ENCODE data around the gene ABCA7. TPM values are rescaled to one million over a fixed set of nuclear protein-coding genes. Genes with fewer than 3 reads are reported as not detected.

The ABCA7 gene
- total and polyA plus RNA-seq, 2 of the 13 experiments (the other 11 are each of a cell fraction or from before 2014, with no cell fraction given) = 4.4 to 32.4 TPM

DNA sequence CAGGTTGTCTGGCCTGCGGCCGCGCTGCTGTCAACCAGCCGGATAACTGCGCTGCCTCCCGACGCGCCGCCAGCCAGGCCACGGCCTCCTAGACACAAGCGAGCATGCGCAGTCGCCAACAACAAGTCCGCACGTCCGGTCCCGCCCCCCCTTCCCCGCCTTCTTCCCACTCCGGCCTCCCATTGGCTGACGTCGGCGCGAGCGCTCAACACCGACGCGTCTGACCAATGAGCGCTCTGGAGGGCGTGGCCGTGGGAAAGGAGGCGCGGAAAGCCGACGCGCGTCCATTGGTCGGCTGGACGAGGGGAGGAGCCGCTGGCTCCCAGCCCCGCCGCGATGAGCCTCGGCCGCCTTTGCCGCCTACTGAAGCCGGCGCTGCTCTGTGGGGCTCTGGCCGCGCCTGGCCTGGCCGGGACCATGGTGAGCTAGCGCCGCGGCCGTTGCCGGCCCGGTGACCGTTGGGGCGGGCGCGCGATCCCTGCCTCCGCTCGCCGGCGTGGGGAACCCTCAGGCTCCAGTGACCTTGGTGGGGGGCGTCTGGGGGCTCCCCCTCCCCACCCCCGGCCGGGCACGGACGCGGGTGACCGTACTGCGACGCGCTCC is 63.9 kb downstream of the ABCA7 start, which contains the start of gene GPX4 (continued):
- TF ChIP-seq, protein P1, sequence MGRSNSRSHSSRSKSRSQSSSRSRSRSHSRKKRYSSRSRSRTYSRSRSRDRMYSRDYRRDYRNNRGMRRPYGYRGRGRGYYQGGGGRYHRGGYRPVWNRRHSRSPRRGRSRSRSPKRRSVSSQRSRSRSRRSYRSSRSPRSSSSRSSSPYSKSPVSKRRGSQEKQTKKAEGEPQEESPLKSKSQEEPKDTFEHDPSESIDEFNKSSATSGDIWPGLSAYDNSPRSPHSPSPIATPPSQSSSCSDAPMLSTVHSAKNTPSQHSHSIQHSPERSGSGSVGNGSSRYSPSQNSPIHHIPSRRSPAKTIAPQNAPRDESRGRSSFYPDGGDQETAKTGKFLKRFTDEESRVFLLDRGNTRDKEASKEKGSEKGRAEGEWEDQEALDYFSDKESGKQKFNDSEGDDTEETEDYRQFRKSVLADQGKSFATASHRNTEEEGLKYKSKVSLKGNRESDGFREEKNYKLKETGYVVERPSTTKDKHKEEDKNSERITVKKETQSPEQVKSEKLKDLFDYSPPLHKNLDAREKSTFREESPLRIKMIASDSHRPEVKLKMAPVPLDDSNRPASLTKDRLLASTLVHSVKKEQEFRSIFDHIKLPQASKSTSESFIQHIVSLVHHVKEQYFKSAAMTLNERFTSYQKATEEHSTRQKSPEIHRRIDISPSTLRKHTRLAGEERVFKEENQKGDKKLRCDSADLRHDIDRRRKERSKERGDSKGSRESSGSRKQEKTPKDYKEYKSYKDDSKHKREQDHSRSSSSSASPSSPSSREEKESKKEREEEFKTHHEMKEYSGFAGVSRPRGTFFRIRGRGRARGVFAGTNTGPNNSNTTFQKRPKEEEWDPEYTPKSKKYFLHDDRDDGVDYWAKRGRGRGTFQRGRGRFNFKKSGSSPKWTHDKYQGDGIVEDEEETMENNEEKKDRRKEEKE (IDR thresholded peaks at IDR 0.05) = no peak
- TF ChIP-seq MLLT10 (CRISPR knock-in tag; IDR thresholded peaks at IDR 0.05) = no peak
- TF ChIP-seq XRCC5 (optimal IDR thresholded peaks at IDR 0.05; ENCODE audit: low read length) = peak; percentile 59

DNA sequence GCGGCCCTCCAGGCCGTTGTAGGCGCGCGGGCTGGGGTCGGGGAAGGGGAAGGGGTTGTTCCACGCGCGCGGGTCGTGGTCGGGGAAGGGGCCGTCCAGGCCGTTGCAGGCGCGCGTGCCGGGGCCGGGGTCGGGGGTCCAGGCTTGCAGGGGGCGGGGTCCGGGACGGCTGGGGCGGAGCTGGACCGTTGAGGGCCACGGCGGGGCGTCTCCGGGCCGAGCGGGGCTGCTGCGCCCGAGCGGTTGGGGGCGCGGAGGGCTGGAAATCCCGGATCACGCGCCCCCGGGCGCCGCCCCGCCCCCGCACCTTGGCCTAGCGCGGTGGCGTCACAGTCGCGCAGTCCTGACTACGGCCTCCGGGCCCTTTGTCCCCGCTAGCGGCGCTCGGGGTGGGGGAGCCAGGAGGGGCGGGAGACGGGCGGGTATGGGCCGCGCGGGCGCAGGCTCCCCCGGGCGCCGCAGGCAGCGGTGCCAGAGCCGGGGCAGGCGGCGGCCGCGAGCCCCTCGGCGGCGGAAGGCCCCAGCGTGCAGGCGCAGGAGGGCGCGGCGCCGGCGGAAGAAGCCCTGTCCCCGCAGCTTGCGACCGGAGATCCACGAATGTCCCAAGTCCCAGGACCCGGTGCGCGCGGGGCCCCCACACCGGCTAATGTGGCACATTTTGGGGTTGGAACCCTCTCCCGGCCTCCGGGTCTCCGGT is 64.6 kb downstream of the ABCA7 start:
- CTCF ChIA-PET (ENCODE audit: low intra/inter-chr PET ratio, low total read pairs) = no interaction called here
- no TSS peak for BruUV-seq (replicated peaks)
- in situ Hi-C loops (cut with HindIII; ENCODE audit: extremely low pct_ligation_motif_present, low pct_unique_long_range_greater_than_20kb) = loop anchor here (5.0 kb wide), 1 partner anchor 37 kb away; the partner anchor contains the start of gene ARHGAP45
- TF ChIP-seq AGO2 (optimal IDR thresholded peaks at IDR 0.05; ENCODE audit: low read depth, low read length) = no peak
- no peak; the same call in 1 of the 2 replicates for TF ChIP-seq TARDBP (CRISPR knock-in tag; IDR thresholded peaks at IDR 0.05)
- peak; percentile 84; the same call in 1 of the 2 replicates for TF ChIP-seq ZNF850 (CRISPR knock-in tag; conservative IDR thresholded peaks at IDR 0.05)
- TF ChIP-seq RARA (CRISPR knock-in tag; IDR thresholded peaks at IDR 0.05) = 0 out of 2 replicates have a peak, but pooled peaks have one; percentile 8
- TF ChIP-seq ZNF530 (CRISPR knock-in tag; IDR thresholded peaks at IDR 0.05; ENCODE audit: low read depth) = 0 out of 2 replicates have a peak, but pooled peaks have one; percentile 62
- no peak for TF ChIP-seq ZNF790 (CRISPR knock-in tag; IDR thresholded peaks at IDR 0.05; ENCODE audit: borderline replicate concordance)
- peak; percentile 87; the same call in 1 of the 2 replicates for TF ChIP-seq ZNF816 (CRISPR knock-in tag; IDR thresholded peaks at IDR 0.05; ENCODE audit: borderline replicate concordance)
- no peak for TF ChIP-seq FOXC1 (CRISPR knock-in tag; IDR thresholded peaks at IDR 0.05; ENCODE audit: borderline replicate concordance)
- TF ChIP-seq HMGXB4 (CRISPR knock-in tag; IDR thresholded peaks at IDR 0.05; ENCODE audit: borderline replicate concordance in 1 of 2, low read depth in 1 of 2) = peak in 1 of 2 experiments; percentile 8; a peak in 1 of 4 replicates
- peak; percentile 4 to 33; a peak in 1 of 4 replicates for TF ChIP-seq EP300 (IDR thresholded peaks at IDR 0.05; ENCODE audit: low read depth in 2 of 2, low read length in 2 of 2)
- no peak for TF ChIP-seq EP300 (CRISPR knock-in tag; IDR thresholded peaks at IDR 0.05; ENCODE audit: borderline replicate concordance)
- TF ChIP-seq RAD21 (CRISPR knock-in tag; IDR thresholded peaks at IDR 0.05) = peak; percentile 48; the same call in 1 of the 2 replicates
- TF ChIP-seq ZFP82 (CRISPR knock-in tag; IDR thresholded peaks at IDR 0.05; ENCODE audit: borderline replicate concordance) = peak; percentile 84
- TF ChIP-seq GATAD1 (CRISPR knock-in tag; IDR thresholded peaks at IDR 0.05) = no peak

More for the DNA sequence above, 64.6 kb downstream of the ABCA7 start:
- H3K36me3 ChIP-seq (replicated peaks in 1 of 2; ENCODE audit: control insufficient read depth in 1 of 2, insufficient read depth in 2 of 2, low read length in 2 of 2) = peaks cover 6 to 20% of the 10 kb centered on the region in 2 experiments; a peak in 3 of 5 replicates
- intact Hi-C loops (cut with micrococcal nuclease; ENCODE audit: unreplicated experiment) = loop anchor here (10.0 kb wide), 1 partner anchor 50 kb away; no protein-coding TSS in a partner anchor
- H3K27ac ChIP-seq (ENCODE audit: extremely low read length, insufficient read depth, low read length) = peak overlapping the region; percentile 100
- H3K9ac ChIP-seq (ENCODE audit: insufficient read depth, low read depth, low read length) = peak overlapping the region; percentile 98
- no peaks in the 10 kb centered on the region for H3K27me3 ChIP-seq (ENCODE audit: control insufficient read depth in 1 of 2, insufficient read depth in 2 of 2, low read length in 2 of 2)
- DNase-seq (ENCODE audit: low spot score) (peak; percentile 72), FAIRE-seq (no peak), ATAC-seq (peak; percentile 61)
- peak overlapping the region; percentile 85 for H3K4me2 ChIP-seq (ENCODE audit: low read depth, low read length)
- POLR2A ChIA-PET = interaction anchor here (0.6 to 4.1 kb wide), 12 partner anchors 8 to 165 kb away, joined by 3 to 28 read pairs (median 5); partner anchors contain the start of genes ARHGAP45, CIRBP, RNU6-2 and SBNO2
- H3K79me2 ChIP-seq (ENCODE audit: insufficient read depth, low read length) = peaks cover 11% of the 10 kb centered on the region
- peaks cover 68% of the 10 kb centered on the region for H3K4me1 ChIP-seq (ENCODE audit: insufficient read depth, low read length)
- peaks cover 15% of the 10 kb centered on the region; the same call in 1 of the 2 replicates for H4K20me1 ChIP-seq (ENCODE audit: insufficient read depth, low read length)
- peak overlapping the region; percentile 89 to 92 (median 89) for H3K4me3 ChIP-seq (replicated peaks in 1 of 3; ENCODE audit: insufficient read depth in 1 of 3, low read depth in 2 of 3, low read length in 3 of 3)
- H3K9me3 ChIP-seq (ENCODE audit: low read length) = no peaks in the 10 kb centered on the region
- 0% methylated on average over 13 of the region's 93 CpGs for WGBS (ENCODE audit: low lambda C conversion rate)
- H2AFZ ChIP-seq (ENCODE audit: low read length) = no peak overlapping the region

Measured in HepG2 (cell line).